Gastroesophageal sphincter (tissue), 4 donors: ENCODE data around the gene SUPT20H. TPM values are rescaled to one million over a fixed set of nuclear protein-coding genes. Genes with fewer than 3 reads are reported as not detected.

ENCODE experiments used
- ATAC-seq: fragments of 150-250 bp; one replicate; pipeline ENCODE4 v1.9.1; 2016; ENCODE audit warnings: mild to moderate bottlenecking, moderate library complexity
- H3K27ac ChIP-seq, 4 donors: fragments of 200-600 bp; sonication (generic) in 3 of 4; 1 replicate in 3 of 4; 2 replicates in 1 of 4; pipeline ENCODE4 v1.5.1; 2016 to 2019
- H3K27me3 ChIP-seq: fragments of 200-600 bp; sonication (generic); one replicate; pipeline ENCODE4 v1.5.1; 2019
- H3K36me3 ChIP-seq, 2 donors: fragments of 200-600 bp; sonication (generic); one replicate each; pipeline ENCODE4 v1.5.1; 2019; ENCODE audit warnings: control low read depth in 1 of 2
- H3K4me1 ChIP-seq, 3 donors: fragments of 200-600 bp; sonication (generic); 1 replicate in 2 of 3; 2 replicates in 1 of 3; pipeline ENCODE4 v1.5.1; 2016 to 2019; ENCODE audit warnings: control low read depth in 2 of 3
- H3K4me3 ChIP-seq, 2 donors: fragments of 200-600 bp; sonication (generic); one replicate each; pipeline ENCODE4 v1.5.1; 2019; ENCODE audit warnings: mild to moderate bottlenecking in 1 of 2, moderate library complexity in 1 of 2
- H3K9me3 ChIP-seq, 3 donors: fragments of 200-600 bp; sonication (generic); one replicate each; pipeline ENCODE4 v1.5.1; 2017 to 2019; ENCODE audit warnings: control low read depth in 2 of 3
- EP300 ChIP-seq: sonication (generic); formaldehyde crosslinking; IDR thresholded peaks from one replicate; pipeline ENCODE4 v1.6.1; 2017; ENCODE audit warnings: antibody characterized with exemption, mild to moderate bottlenecking
- POLR2A ChIP-seq, 2 donors: fragments of 450-650 bp; IDR thresholded peaks; one replicate each; pipeline ENCODE4 v1.6.1; 2017; ENCODE audit warnings: antibody characterized with exemption in 2 of 2, mild to moderate bottlenecking in 2 of 2, moderate library complexity in 1 of 2
- POLR2AphosphoS5 ChIP-seq: sonication (generic); formaldehyde crosslinking; IDR thresholded peaks from one replicate; pipeline ENCODE4 v1.6.1; 2017; ENCODE audit warnings: antibody characterized with exemption
- WGBS, 2 donors: methylation state at CpG; one replicate each; pipeline ENCODE4 v1.1.5; 2018; ENCODE audit warnings: low coverage in 1 of 2; 5-methylcytosine and 5-hydroxymethylcytosine counted together
- total RNA-seq, 4 donors: library from RNA; depleted of rRNA; stranded (reverse); fragments of >200 nt; gene quantifications; one replicate each; pipeline ENCODE4 v1.1.0, GENCODE V29; 2016
- TF ChIP-seq, protein P1 (sequence below), 4 experiments: fragments of 200-600 bp in 2 of 4; fragments of 450-650 bp in 2 of 4; sonication (generic) in 1 of 4; IDR thresholded peaks; one replicate each; pipeline ENCODE4 v1.5.1; 2017 to 2019; ENCODE audit warnings: antibody characterized with exemption in 4 of 4, mild to moderate bottlenecking in 2 of 4, moderate library complexity in 2 of 4

Gene SUPT20H
- total RNA-seq, 4 donors from 2014 or later, result 23.5 to 41.6 (median 33.1) TPM

DNA sequence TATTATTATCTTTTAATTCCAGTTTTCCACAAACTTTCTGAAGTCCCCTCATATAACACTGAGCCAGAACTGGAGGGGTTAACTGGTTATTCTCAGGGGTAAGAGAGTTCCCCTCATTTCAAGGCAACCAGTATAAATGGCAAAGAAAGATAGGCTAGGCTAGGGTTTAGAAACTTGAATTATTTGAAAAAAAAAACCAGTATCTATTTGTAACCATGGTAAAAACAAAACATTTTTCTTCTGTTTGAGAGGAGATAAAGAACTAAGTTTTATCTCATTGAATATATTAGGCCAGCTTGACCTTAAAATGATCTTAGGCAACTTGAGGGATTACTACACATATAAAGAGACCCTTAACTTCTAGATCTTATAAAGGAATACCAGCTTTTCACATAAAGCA is 19.6 kb downstream of the SUPT20H start:
- no peak overlapping the region for H3K4me3 ChIP-seq
- ATAC-seq, result no peak
- H3K9me3 ChIP-seq, result no peaks in the 10 kb centered on the region
- H3K27me3 ChIP-seq, result no peaks in the 10 kb centered on the region
- TF ChIP-seq POLR2A (IDR thresholded peaks at IDR 0.05) (no peak), EP300 (no peak), POLR2AphosphoS5 (no peak)
- TF ChIP-seq, protein P1, sequence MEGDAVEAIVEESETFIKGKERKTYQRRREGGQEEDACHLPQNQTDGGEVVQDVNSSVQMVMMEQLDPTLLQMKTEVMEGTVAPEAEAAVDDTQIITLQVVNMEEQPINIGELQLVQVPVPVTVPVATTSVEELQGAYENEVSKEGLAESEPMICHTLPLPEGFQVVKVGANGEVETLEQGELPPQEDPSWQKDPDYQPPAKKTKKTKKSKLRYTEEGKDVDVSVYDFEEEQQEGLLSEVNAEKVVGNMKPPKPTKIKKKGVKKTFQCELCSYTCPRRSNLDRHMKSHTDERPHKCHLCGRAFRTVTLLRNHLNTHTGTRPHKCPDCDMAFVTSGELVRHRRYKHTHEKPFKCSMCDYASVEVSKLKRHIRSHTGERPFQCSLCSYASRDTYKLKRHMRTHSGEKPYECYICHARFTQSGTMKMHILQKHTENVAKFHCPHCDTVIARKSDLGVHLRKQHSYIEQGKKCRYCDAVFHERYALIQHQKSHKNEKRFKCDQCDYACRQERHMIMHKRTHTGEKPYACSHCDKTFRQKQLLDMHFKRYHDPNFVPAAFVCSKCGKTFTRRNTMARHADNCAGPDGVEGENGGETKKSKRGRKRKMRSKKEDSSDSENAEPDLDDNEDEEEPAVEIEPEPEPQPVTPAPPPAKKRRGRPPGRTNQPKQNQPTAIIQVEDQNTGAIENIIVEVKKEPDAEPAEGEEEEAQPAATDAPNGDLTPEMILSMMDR (IDR thresholded peaks at IDR 0.05), result no peak
- H3K27ac ChIP-seq, result no peak overlapping the region
- no peaks in the 10 kb centered on the region for H3K4me1 ChIP-seq
- peaks cover 8 to 97% of the 10 kb centered on the region in 2 donors for H3K36me3 ChIP-seq

- ATAC-seq, result no peak
- WGBS, 2 donors, result 80% methylated on average over 2 of the region's 3 CpGs; no CpG with 5 or more reads in 1 of the 2 donors
- Histone ChIP-seq H3K36me3 (peaks cover 9 to 98% of the 10 kb centered on the region in 2 donors), H3K27ac (no peak overlapping the region), H3K4me1 (no peaks in the 10 kb centered on the region), H3K9me3 (no peaks in the 10 kb centered on the region), H3K27me3 (no peaks in the 10 kb centered on the region), H3K4me3 (no peak overlapping the region)
- TF ChIP-seq, protein P1 (IDR thresholded peaks at IDR 0.05), result no peak
- TF ChIP-seq EP300 (no peak), POLR2A (IDR thresholded peaks at IDR 0.05) (no peak), POLR2AphosphoS5 (no peak)
Measured at GRCh38 chr13:37037241-37037640, 22.2 kb downstream of the SUPT20H start.

GRCh38 chr13:37029617-37030016 is 29.9 kb downstream of the SUPT20H start:
- H3K27me3 ChIP-seq, result no peaks in the 10 kb centered on the region
- no peak overlapping the region for H3K4me3 ChIP-seq
- WGBS, 2 donors, result 94 to 97% methylated on average over 4 of the region's 4 CpGs
- ATAC-seq, result no peak
- TF ChIP-seq, protein P1 (IDR thresholded peaks at IDR 0.05), result no peak
- TF ChIP-seq POLR2A (IDR thresholded peaks at IDR 0.05) (no peak), EP300 (no peak), POLR2AphosphoS5 (no peak)
- H3K4me1 ChIP-seq, result no peaks in the 10 kb centered on the region
- no peak overlapping the region for H3K27ac ChIP-seq
- no peaks in the 10 kb centered on the region for H3K9me3 ChIP-seq
- H3K36me3 ChIP-seq, result peaks cover 19 to 99% of the 10 kb centered on the region in 2 donors

DNA sequence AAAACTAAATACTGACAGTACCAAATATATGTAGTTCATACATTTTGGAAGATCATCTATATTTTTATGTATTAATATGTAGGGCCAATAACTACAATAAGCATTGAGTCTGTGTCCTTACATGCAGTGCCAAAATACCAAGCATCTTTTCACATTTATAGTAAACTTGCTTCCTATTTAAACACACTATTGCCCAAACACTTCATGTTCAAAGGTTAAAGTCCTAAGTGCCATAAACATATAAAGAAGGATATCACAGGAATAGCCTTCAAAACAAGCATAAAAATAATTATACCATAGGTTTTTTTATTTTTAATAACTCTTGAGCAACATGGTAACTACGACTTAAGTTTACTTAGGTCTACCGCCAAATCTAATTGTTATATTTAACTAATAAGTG is 31.8 kb downstream of the SUPT20H start:
- H3K4me3 ChIP-seq, result no peak overlapping the region
- H3K27ac ChIP-seq, result no peak overlapping the region
- H3K4me1 ChIP-seq, result no peaks in the 10 kb centered on the region
- no peak for ATAC-seq
- H3K36me3 ChIP-seq, result peaks cover 13 to 99% of the 10 kb centered on the region in 2 donors
- no peaks in the 10 kb centered on the region for H3K9me3 ChIP-seq
- H3K27me3 ChIP-seq, result no peaks in the 10 kb centered on the region
- TF ChIP-seq POLR2AphosphoS5 (no peak), EP300 (no peak), POLR2A (IDR thresholded peaks at IDR 0.05) (no peak)
- TF ChIP-seq, protein P1 (IDR thresholded peaks at IDR 0.05), result no peak
- WGBS, 2 donors, result 82 to 86% methylated on average over 2 of the region's 2 CpGs

DNA sequence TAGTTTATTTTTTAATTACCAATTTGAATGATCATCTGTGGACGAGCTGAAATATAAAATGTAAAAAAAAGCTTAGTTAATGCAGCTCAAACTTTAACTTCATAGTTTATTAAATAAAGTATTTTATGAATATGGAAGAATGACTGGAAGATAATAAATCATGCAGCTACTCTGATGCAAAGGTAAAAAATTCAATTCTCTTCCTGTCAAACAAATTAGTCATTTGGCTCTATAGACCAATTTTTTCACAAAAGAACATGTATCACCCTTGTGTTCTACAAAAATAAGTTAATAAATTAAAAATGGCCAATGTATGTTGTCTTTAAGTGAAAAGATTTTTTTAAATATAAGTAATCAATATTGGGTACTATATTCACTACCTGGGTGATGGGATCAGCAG is 32.7 kb downstream of the SUPT20H start:
- no peak for ATAC-seq
- H3K27ac ChIP-seq, result no peak overlapping the region
- no peak overlapping the region for H3K4me3 ChIP-seq
- no peaks in the 10 kb centered on the region for H3K4me1 ChIP-seq
- no peaks in the 10 kb centered on the region for H3K9me3 ChIP-seq
- H3K36me3 ChIP-seq, result peaks cover 12 to 99% of the 10 kb centered on the region in 2 donors
- 67 to 92% methylated on average over 1 of the region's 1 CpG for WGBS, 2 donors
- H3K27me3 ChIP-seq, result no peaks in the 10 kb centered on the region
- TF ChIP-seq, protein P1 (IDR thresholded peaks at IDR 0.05), result no peak
- TF ChIP-seq POLR2A (IDR thresholded peaks at IDR 0.05), result no peak
- TF ChIP-seq EP300, result no peak
- no peak for TF ChIP-seq POLR2AphosphoS5
